HG03064 (cell line): Measurements from ENCODE around the gene UQCC3.

Source experiments
- ATAC-seq: cut with Tn5 transposase; IDR thresholded peaks from one replicate; pipeline ENCODE4 v1.9.1; 2021; ENCODE audit warnings: low read depth; ENCODE audit not compliant: unreplicated experiment

UQCC3 gene

GRCh38 chr11:62721994-62722393, 50.5 kb downstream of the UQCC3 start:
- no peak for ATAC-seq
